ENCODE data around the gene MC1R.

MC1R gene

GRCh38 chr16:89957216-89957785, 38.6 kb downstream of the MC1R start:
- no peak overlapping the region for H3K9ac ChIP-seq (ENCODE audit: low read length in 5 of 5)
- peak overlapping the region in 4 of 5 donors; percentile 8 to 44 (median 35) for H3K4me3 ChIP-seq (ENCODE audit: low read depth in 1 of 5, low read length in 5 of 5)
- no peak overlapping the region for H3K27ac ChIP-seq (ENCODE audit: low read depth, low read length)
- no peaks in the 10 kb centered on the region for H3K9me3 ChIP-seq (ENCODE audit: control insufficient read depth in 5 of 5, low read length in 5 of 5)
- peaks cover 0 to 15% (median 0%) of the 10 kb centered on the region in 5 donors for H3K4me1 ChIP-seq (ENCODE audit: control insufficient read depth in 5 of 5, insufficient read depth in 5 of 5, low read length in 5 of 5)
- no peaks in the 10 kb centered on the region for H3K27me3 ChIP-seq (ENCODE audit: control insufficient read depth in 5 of 5, insufficient read depth in 4 of 5, low read length in 5 of 5)
- H3K36me3 ChIP-seq (ENCODE audit: control insufficient read depth in 5 of 5, insufficient read depth in 5 of 5, low read length in 5 of 5), result peaks cover 0 to 74% (median 58%) of the 10 kb centered on the region in 5 donors

- no peak overlapping the region for H3K9ac ChIP-seq (ENCODE audit: low read length in 5 of 5)
- peaks cover 0 to 76% (median 58%) of the 10 kb centered on the region in 5 donors for H3K36me3 ChIP-seq (ENCODE audit: control insufficient read depth in 5 of 5, insufficient read depth in 5 of 5, low read length in 5 of 5)
- H3K4me1 ChIP-seq (ENCODE audit: control insufficient read depth in 5 of 5, insufficient read depth in 5 of 5, low read length in 5 of 5), result peaks cover 0 to 15% (median 0%) of the 10 kb centered on the region in 5 donors
- H3K27me3 ChIP-seq (ENCODE audit: control insufficient read depth in 5 of 5, insufficient read depth in 4 of 5, low read length in 5 of 5), result no peaks in the 10 kb centered on the region
- H3K27ac ChIP-seq (ENCODE audit: low read depth, low read length), result no peak overlapping the region
- peak overlapping the region in 3 of 5 donors; percentile 31 to 44 (median 39) for H3K4me3 ChIP-seq (ENCODE audit: low read depth in 1 of 5, low read length in 5 of 5)
- H3K9me3 ChIP-seq (ENCODE audit: control insufficient read depth in 5 of 5, low read length in 5 of 5), result no peaks in the 10 kb centered on the region
These were observed 39.4 kb downstream of the MC1R start for GRCh38 chr16:89958068-89958467.

GRCh38 chr16:89958596-89958995, 39.9 kb downstream of the MC1R start:
- H3K9ac ChIP-seq (ENCODE audit: low read length in 5 of 5), result no peak overlapping the region
- no peaks in the 10 kb centered on the region for H3K27me3 ChIP-seq (ENCODE audit: control insufficient read depth in 5 of 5, insufficient read depth in 4 of 5, low read length in 5 of 5)
- H3K36me3 ChIP-seq (ENCODE audit: control insufficient read depth in 5 of 5, insufficient read depth in 5 of 5, low read length in 5 of 5), result peaks cover 0 to 82% (median 63%) of the 10 kb centered on the region in 5 donors
- H3K27ac ChIP-seq (ENCODE audit: low read depth, low read length), result no peak overlapping the region
- no peaks in the 10 kb centered on the region for H3K9me3 ChIP-seq (ENCODE audit: control insufficient read depth in 5 of 5, low read length in 5 of 5)
- no peak overlapping the region for H3K4me3 ChIP-seq (ENCODE audit: low read depth in 1 of 5, low read length in 5 of 5)
- peaks cover 0 to 13% (median 0%) of the 10 kb centered on the region in 5 donors for H3K4me1 ChIP-seq (ENCODE audit: control insufficient read depth in 5 of 5, insufficient read depth in 5 of 5, low read length in 5 of 5)

- peaks cover 0 to 88% (median 65%) of the 10 kb centered on the region in 5 donors for H3K36me3 ChIP-seq (ENCODE audit: control insufficient read depth in 5 of 5, insufficient read depth in 5 of 5, low read length in 5 of 5)
- no peak overlapping the region for H3K9ac ChIP-seq (ENCODE audit: low read length in 5 of 5)
- H3K27me3 ChIP-seq (ENCODE audit: control insufficient read depth in 5 of 5, insufficient read depth in 4 of 5, low read length in 5 of 5), result no peaks in the 10 kb centered on the region
- H3K9me3 ChIP-seq (ENCODE audit: control insufficient read depth in 5 of 5, low read length in 5 of 5), result no peaks in the 10 kb centered on the region
- H3K4me3 ChIP-seq (ENCODE audit: low read depth in 1 of 5, low read length in 5 of 5), result no peak overlapping the region
- no peak overlapping the region for H3K27ac ChIP-seq (ENCODE audit: low read depth, low read length)
- peaks cover 0 to 9% (median 0%) of the 10 kb centered on the region in 5 donors for H3K4me1 ChIP-seq (ENCODE audit: control insufficient read depth in 5 of 5, insufficient read depth in 5 of 5, low read length in 5 of 5)
These were observed 42.3 kb downstream of the MC1R start for GRCh38 chr16:89960966-89961365.

GRCh38 chr16:89961920-89962319, 43.3 kb downstream of the MC1R start:
- Histone ChIP-seq H3K27ac (ENCODE audit: low read depth, low read length) (no peak overlapping the region), H3K4me1 (ENCODE audit: control insufficient read depth in 5 of 5, insufficient read depth in 5 of 5, low read length in 5 of 5) (peaks cover 0 to 4% (median 0%) of the 10 kb centered on the region in 5 donors), H3K36me3 (ENCODE audit: control insufficient read depth in 5 of 5, insufficient read depth in 5 of 5, low read length in 5 of 5) (peaks cover 0 to 88% (median 64%) of the 10 kb centered on the region in 5 donors), H3K9me3 (ENCODE audit: control insufficient read depth in 5 of 5, low read length in 5 of 5) (no peaks in the 10 kb centered on the region), H3K4me3 (ENCODE audit: low read depth in 1 of 5, low read length in 5 of 5) (no peak overlapping the region), H3K27me3 (ENCODE audit: control insufficient read depth in 5 of 5, insufficient read depth in 4 of 5, low read length in 5 of 5) (no peaks in the 10 kb centered on the region), H3K9ac (ENCODE audit: low read length in 5 of 5) (no peak overlapping the region)

- Histone ChIP-seq H3K4me1 (ENCODE audit: control insufficient read depth in 5 of 5, insufficient read depth in 5 of 5, low read length in 5 of 5) (no peaks in the 10 kb centered on the region), H3K36me3 (ENCODE audit: control insufficient read depth in 5 of 5, insufficient read depth in 5 of 5, low read length in 5 of 5) (peaks cover 0 to 85% (median 57%) of the 10 kb centered on the region in 5 donors), H3K9me3 (ENCODE audit: control insufficient read depth in 5 of 5, low read length in 5 of 5) (no peaks in the 10 kb centered on the region), H3K4me3 (ENCODE audit: low read depth in 1 of 5, low read length in 5 of 5) (no peak overlapping the region), H3K27ac (ENCODE audit: low read depth, low read length) (no peak overlapping the region), H3K27me3 (ENCODE audit: control insufficient read depth in 5 of 5, insufficient read depth in 4 of 5, low read length in 5 of 5) (no peaks in the 10 kb centered on the region), H3K9ac (ENCODE audit: low read length in 5 of 5) (no peak overlapping the region)
These were observed 44.3 kb downstream of the MC1R start for GRCh38 chr16:89962754-89963498.

- Histone ChIP-seq H3K9me3 (ENCODE audit: control insufficient read depth in 5 of 5, low read length in 5 of 5) (no peaks in the 10 kb centered on the region), H3K27me3 (ENCODE audit: control insufficient read depth in 5 of 5, insufficient read depth in 4 of 5, low read length in 5 of 5) (no peaks in the 10 kb centered on the region), H3K4me3 (ENCODE audit: low read depth in 1 of 5, low read length in 5 of 5) (no peak overlapping the region), H3K36me3 (ENCODE audit: control insufficient read depth in 5 of 5, insufficient read depth in 5 of 5, low read length in 5 of 5) (peaks cover 0 to 73% (median 45%) of the 10 kb centered on the region in 5 donors), H3K4me1 (ENCODE audit: control insufficient read depth in 5 of 5, insufficient read depth in 5 of 5, low read length in 5 of 5) (no peaks in the 10 kb centered on the region), H3K27ac (ENCODE audit: low read depth, low read length) (no peak overlapping the region), H3K9ac (ENCODE audit: low read length in 5 of 5) (no peak overlapping the region)
These were observed 45.5 kb downstream of the MC1R start for GRCh38 chr16:89964201-89964600.

GRCh38 chr16:89965447-89966225, 47.0 kb downstream of the MC1R start:
- no peak overlapping the region for H3K4me3 ChIP-seq (ENCODE audit: low read depth in 1 of 5, low read length in 5 of 5)
- H3K27me3 ChIP-seq (ENCODE audit: control insufficient read depth in 5 of 5, insufficient read depth in 4 of 5, low read length in 5 of 5), result no peaks in the 10 kb centered on the region
- H3K9me3 ChIP-seq (ENCODE audit: control insufficient read depth in 5 of 5, low read length in 5 of 5), result peaks cover 0 to 3% (median 0%) of the 10 kb centered on the region in 5 donors
- no peak overlapping the region for H3K27ac ChIP-seq (ENCODE audit: low read depth, low read length)
- H3K9ac ChIP-seq (ENCODE audit: low read length in 5 of 5), result no peak overlapping the region
- H3K36me3 ChIP-seq (ENCODE audit: control insufficient read depth in 5 of 5, insufficient read depth in 5 of 5, low read length in 5 of 5), result peaks cover 0 to 64% (median 38%) of the 10 kb centered on the region in 5 donors
- H3K4me1 ChIP-seq (ENCODE audit: control insufficient read depth in 5 of 5, insufficient read depth in 5 of 5, low read length in 5 of 5), result peaks cover 0 to 7% (median 0%) of the 10 kb centered on the region in 5 donors

GRCh38 chr16:89966756-89967155, 48.1 kb downstream of the MC1R start:
- no peak overlapping the region for H3K27ac ChIP-seq (ENCODE audit: low read depth, low read length)
- H3K4me1 ChIP-seq (ENCODE audit: control insufficient read depth in 5 of 5, insufficient read depth in 5 of 5, low read length in 5 of 5), result peaks cover 4 to 17% (median 10%) of the 10 kb centered on the region in 5 donors
- H3K9ac ChIP-seq (ENCODE audit: low read length in 5 of 5), result no peak overlapping the region
- no peak overlapping the region for H3K4me3 ChIP-seq (ENCODE audit: low read depth in 1 of 5, low read length in 5 of 5)
- H3K9me3 ChIP-seq (ENCODE audit: control insufficient read depth in 5 of 5, low read length in 5 of 5), result peaks cover 0 to 3% (median 0%) of the 10 kb centered on the region in 5 donors
- H3K36me3 ChIP-seq (ENCODE audit: control insufficient read depth in 5 of 5, insufficient read depth in 5 of 5, low read length in 5 of 5), result peaks cover 0 to 53% (median 28%) of the 10 kb centered on the region in 5 donors
- no peaks in the 10 kb centered on the region for H3K27me3 ChIP-seq (ENCODE audit: control insufficient read depth in 5 of 5, insufficient read depth in 4 of 5, low read length in 5 of 5)

All from subcutaneous abdominal adipose tissue (tissue), 5 donors.